GM12878 (cell line): ENCODE measurements around the gene SLC35D2. TPM values are rescaled to one million over a fixed set of nuclear protein-coding genes. Genes with fewer than 3 reads are reported as not detected.

Experiments
- BHLHE40 ChIP-seq, 2 experiments: fragments of 450-650 bp in 1 of 2; IDR thresholded peaks; 2 replicates each; pipeline ENCODE4 v1.6.1; 2011 to 2017; ENCODE audit warnings: low read depth in 2 of 2, borderline replicate concordance in 1 of 2, improper control_type of control experiment in 1 of 2, low read length in 1 of 2, mild to moderate bottlenecking in 1 of 2
- CEBPB ChIP-seq, 2 experiments: fragments of 150-350 bp in 1 of 2; IDR thresholded peaks; 2 replicates each; pipeline ENCODE4 v1.6.1; 2012 to 2014; ENCODE audit warnings: low read depth in 2 of 2, low read length in 2 of 2, borderline replicate concordance in 1 of 2, inconsistent platforms in 1 of 2
- CHD1 ChIP-seq: IDR thresholded peaks from 2 replicates; pipeline ENCODE4 v1.6.1; 2012; ENCODE audit warnings: low read depth, low read length, improper control_type of control experiment
- CREM ChIP-seq: IDR thresholded peaks from 2 replicates; pipeline ENCODE4 v1.6.1; 2014; ENCODE audit warnings: antibody characterized with exemption, low read depth
- ETV6 ChIP-seq, 2 experiments: fragments of 450-650 bp in 1 of 2; IDR thresholded peaks in 1 of 2; conservative IDR thresholded peaks in 1 of 2; 2 replicates each; pipeline ENCODE4 v1.6.1; 2014; ENCODE audit warnings: antibody characterized with exemption in 1 of 2, borderline replicate concordance in 1 of 2, low read depth in 1 of 2, mild to moderate bottlenecking in 1 of 2, moderate library complexity in 1 of 2
- EZH2 ChIP-seq: IDR thresholded peaks from 2 replicates; pipeline ENCODE4 v1.6.1; 2012; ENCODE audit warnings: low read depth, mild to moderate bottlenecking, control low read depth, inconsistent platforms, low read length, borderline replicate concordance; ENCODE audit not compliant: control insufficient read depth
- GABPA ChIP-seq: IDR thresholded peaks from 2 replicates; pipeline ENCODE4 v1.6.1; 2014; ENCODE audit warnings: antibody characterized with exemption, low read depth, mild to moderate bottlenecking, inconsistent platforms
- GATAD2B ChIP-seq: fragments of 450-650 bp; conservative IDR thresholded peaks from 2 replicates; pipeline ENCODE4 v1.6.1; 2017; ENCODE audit warnings: low read depth, mild to moderate bottlenecking, moderate library complexity
- HDAC6 ChIP-seq: fragments of 200-600 bp; sonication (generic); IDR thresholded peaks from one replicate; pipeline ENCODE4 v1.8.0; 2017; ENCODE audit warnings: antibody characterized with exemption; ENCODE audit not compliant: unreplicated experiment
- HSF1 ChIP-seq: fragments of 150-350 bp; IDR thresholded peaks from 2 replicates; pipeline ENCODE4 v1.6.1; 2014; ENCODE audit warnings: mild to moderate bottlenecking, low read depth, low read length
- IKZF1 ChIP-seq: fragments of 450-650 bp; conservative IDR thresholded peaks from 2 replicates; pipeline ENCODE4 v1.6.1; 2017; ENCODE audit warnings: antibody characterized with exemption, mild to moderate bottlenecking
- IKZF2 ChIP-seq, 2 experiments: fragments of 450-650 bp; IDR thresholded peaks; 2 replicates each; pipeline ENCODE4 v1.6.1; 2017; ENCODE audit warnings: mild to moderate bottlenecking in 2 of 2, moderate library complexity in 2 of 2
- IRF4 ChIP-seq: IDR thresholded peaks from 2 replicates; pipeline ENCODE4 v1.6.1; 2011; ENCODE audit warnings: low read depth, low read length
- KDM1A ChIP-seq: fragments of 200-600 bp; sonication (generic); IDR thresholded peaks from 2 replicates; pipeline ENCODE4 v1.6.1; 2016; ENCODE audit warnings: borderline replicate concordance
- MEF2A ChIP-seq: IDR thresholded peaks from 2 replicates; pipeline ENCODE4 v1.6.1; 2011; ENCODE audit warnings: low read depth, mild to moderate bottlenecking, low read length, moderate library complexity; ENCODE audit not compliant: insufficient read depth
- PBX3 ChIP-seq: IDR thresholded peaks from 2 replicates; pipeline ENCODE4 v1.6.1; 2011; ENCODE audit warnings: mild to moderate bottlenecking, low read depth, low read length, moderate library complexity; ENCODE audit not compliant: insufficient replicate concordance
- PKNOX1 ChIP-seq: fragments of 450-650 bp; IDR thresholded peaks from 2 replicates; pipeline ENCODE4 v1.6.1; 2016; ENCODE audit warnings: mild to moderate bottlenecking
- POU2F2 ChIP-seq: IDR thresholded peaks from 3 replicates; pipeline ENCODE4 v1.6.1; 2011; ENCODE audit warnings: low read depth, mild to moderate bottlenecking, low read length, borderline replicate concordance
- SMAD5 ChIP-seq: IDR thresholded peaks from 2 replicates; pipeline ENCODE4 v1.6.1; 2016; ENCODE audit warnings: antibody characterized with exemption, low read depth
- SMC3 ChIP-seq: IDR thresholded peaks from 2 replicates; pipeline ENCODE4 v1.6.1; 2011; ENCODE audit warnings: low read length, improper control_type of control experiment, borderline replicate concordance
- SP1 ChIP-seq: IDR thresholded peaks from one replicate; pipeline ENCODE4 v1.6.1; 2011; ENCODE audit warnings: low read depth, low read length
- TCF3 ChIP-seq: IDR thresholded peaks from 2 replicates; pipeline ENCODE4 v1.6.1; 2012; ENCODE audit warnings: low read depth, mild to moderate bottlenecking, low read length, borderline replicate concordance; ENCODE audit not compliant: insufficient read depth
- YY1 ChIP-seq: IDR thresholded peaks from 2 replicates; pipeline ENCODE4 v1.6.1; 2011; ENCODE audit warnings: low read depth, mild to moderate bottlenecking, low read length
- ZSCAN29 ChIP-seq: fragments of 450-650 bp; IDR thresholded peaks from 2 replicates; pipeline ENCODE4 v1.6.1; 2017; ENCODE audit warnings: mild to moderate bottlenecking, moderate library complexity
- polyA plus RNA-seq, 11 experiments: library from polyadenylated mRNA; depleted of rRNA in 4 of 11; unstranded in 6 of 11; stranded (reverse) in 5 of 11; fragments of >200 nt; fragmentation: Nextera tagmentation in 4 of 11; fragmentation: Illumina TruSeq in 1 of 11; extraction: Ambion mirVana in 4 of 11; extraction: Trizol in 1 of 11; gene quantifications; 1 replicate in 1 of 11; 2 replicates in 10 of 11; pipeline versions ENCODE4 v1.2.1 to v1.2.3, GENCODE V29; 2011 to 2016; ENCODE audit warnings: inconsistent platforms in 2 of 11, missing spikeins in 2 of 11, low read depth in 1 of 11
- total RNA-seq, 4 experiments: library from RNA; depleted of rRNA in 3 of 4; stranded (reverse); fragments of >200 nt in 3 of 4; fragmentation: Illumina TruSeq in 1 of 4; extraction: Trizol in 1 of 4; gene quantifications; 2 replicates each; pipeline versions ENCODE4 v1.2.1 to v1.2.3, GENCODE V29; 2013 to 2021

SLC35D2 gene
- total and polyA plus RNA-seq, 10 of the 15 experiments (the other 5 are each of a cell fraction or from before 2014, with no cell fraction given) = 0.64 to 6.3 (median 3.5) TPM

GRCh38 chr9:96420468-96421219 lies 37.1 kb upstream of the SLC35D2 start (continued):
- TF ChIP-seq PBX3 = no peak
- TF ChIP-seq CREM = no peak
- TF ChIP-seq IKZF2 (IDR thresholded peaks at IDR 0.05) = peak; percentile 76 to 80; a peak in 2 of 4 replicates
- TF ChIP-seq CHD1 = no peak
- no peak for TF ChIP-seq CEBPB (IDR thresholded peaks at IDR 0.05; ENCODE audit: borderline replicate concordance in 1 of 2, low read depth in 2 of 2, low read length in 2 of 2)
- no peak for TF ChIP-seq ZSCAN29
- no peak for TF ChIP-seq EZH2
- TF ChIP-seq SMAD5 = no peak
- no peak for TF ChIP-seq SP1
- TF ChIP-seq YY1 = peak; percentile 65; the same call in 1 of the 2 replicates
- TF ChIP-seq POU2F2 = peak; percentile 79; the same call in 1 of the 3 replicates
- no peak for TF ChIP-seq MEF2A
- TF ChIP-seq TCF3 = no peak
- no peak for TF ChIP-seq GABPA
- TF ChIP-seq PKNOX1 = peak; percentile 77
- TF ChIP-seq GATAD2B = 0 out of 2 replicates have a peak, but pooled peaks have one; percentile 28
- TF ChIP-seq KDM1A = no peak
- TF ChIP-seq IRF4 = no peak
- peak; percentile 79 for TF ChIP-seq IKZF1
- no peak for TF ChIP-seq ETV6 (conservative IDR thresholded peaks at IDR 0.05 in 1 of 2, IDR thresholded peaks at IDR 0.05 in 1 of 2; ENCODE audit: borderline replicate concordance in 1 of 2, low read depth in 1 of 2)
- TF ChIP-seq HSF1 = no peak
- no peak for TF ChIP-seq HDAC6
- TF ChIP-seq BHLHE40 (IDR thresholded peaks at IDR 0.05; ENCODE audit: borderline replicate concordance in 1 of 2, low read depth in 2 of 2, low read length in 1 of 2) = 0 out of 4 replicates have a peak, but pooled peaks of 1 of the 2 experiments have one; percentile 9
- no peak for TF ChIP-seq SMC3
